PC-3 (cell line): ENCODE measurements around the gene SPAG4. TPM values are rescaled to one million over a fixed set of nuclear protein-coding genes. Genes with fewer than 3 reads are reported as not detected.

Source experiments
- ATAC-seq: fragments of 200-7000 bp; cut with Tn5 transposase; 2 replicates; pipeline ENCODE4 v1.9.1; 2020; ENCODE audit warnings: mild to moderate bottlenecking, moderate library complexity
- BruUV-seq: library from RNA; stranded (reverse); fragments of 400-500 nt; replicated peaks from 2 replicates; lab custom pipeline; 2021; lab: Mats Ljungman, UMichigan
- CTCF ChIA-PET: fragments of 300-600 bp; sonication (Branson Sonifier 250); formaldehyde crosslinking; loops from one replicate; lab custom pipeline; 2022; ENCODE audit warnings: antibody characterized with exemption; lab: Charles Lee
- POLR2A ChIA-PET: fragments of 300-600 bp; sonication (Branson Sonifier 250); formaldehyde crosslinking; loops from one replicate; lab custom pipeline; 2022; ENCODE audit warnings: antibody characterized with exemption; ENCODE audit not compliant: unreplicated experiment; lab: Charles Lee
- DNase-seq: peaks from one replicate; pipeline ENCODE4 v3.0.0-alpha.2; 2015
- H2AFZ ChIP-seq: fragments of 300-600 bp; sonication (generic); 2 replicates; pipeline ENCODE4 v1.6.0; 2016; ENCODE audit warnings: antibody characterized with exemption, low read length
- H3F3A ChIP-seq: fragments of 300-600 bp; sonication (generic); one replicate; pipeline ENCODE4 v1.6.0; 2017; ENCODE audit warnings: antibody characterized with exemption, low read length, control low read depth, mild to moderate bottlenecking; ENCODE audit not compliant: unreplicated experiment
- H3K27ac ChIP-seq: fragments of 300-600 bp; sonication (generic); 2 replicates; pipeline ENCODE4 v1.5.1; 2016; ENCODE audit warnings: mild to moderate bottlenecking, low read length
- H3K27me3 ChIP-seq: fragments of 300-600 bp; sonication (generic); 2 replicates; pipeline ENCODE4 v1.6.1; 2016; ENCODE audit warnings: low read length, mixed read lengths
- H3K36me3 ChIP-seq: fragments of 300-600 bp; sonication (generic); 2 replicates; pipeline ENCODE4 v1.6.1; 2016; ENCODE audit warnings: low read depth, mixed run types, low read length, mixed read lengths
- H3K4me1 ChIP-seq: fragments of 300-600 bp; sonication (generic); 2 replicates; pipeline ENCODE4 v1.5.1; 2016; ENCODE audit warnings: low read length; ENCODE audit not compliant: insufficient read depth
- H3K4me2 ChIP-seq: fragments of 300-600 bp; sonication (generic); 2 replicates; pipeline ENCODE4 v1.6.0; 2016; ENCODE audit warnings: low read length
- H3K4me3 ChIP-seq: fragments of 300-600 bp; sonication (generic); 2 replicates; pipeline ENCODE4 v1.5.1; 2016; ENCODE audit warnings: mild to moderate bottlenecking, low read length, mixed read lengths
- H3K79me2 ChIP-seq: fragments of 300-600 bp; sonication (generic); 2 replicates; pipeline ENCODE4 v1.6.1; 2017; ENCODE audit warnings: low read length, mixed read lengths
- H3K9ac ChIP-seq: fragments of 300-600 bp; sonication (generic); 2 replicates; pipeline ENCODE4 v1.6.0; 2016; ENCODE audit warnings: mild to moderate bottlenecking, low read length
- H3K9me2 ChIP-seq: fragments of 300-600 bp; sonication (generic); replicated peaks from 2 replicates; pipeline ENCODE4 v1.6.1; 2016; ENCODE audit warnings: mixed run types, low read length, mixed read lengths
- H3K9me3 ChIP-seq: fragments of 300-600 bp; sonication (generic); 2 replicates; pipeline ENCODE4 v1.6.1; 2016; ENCODE audit warnings: low read length, mixed read lengths
- H4K20me1 ChIP-seq: fragments of 300-600 bp; sonication (generic); 2 replicates; pipeline ENCODE4 v1.6.1; 2016; ENCODE audit warnings: low read length, mixed read lengths
- EZH2 ChIP-seq: fragments of 300-600 bp; sonication (generic); IDR thresholded peaks from one replicate; pipeline ENCODE4 v1.6.1; 2017; ENCODE audit warnings: antibody characterized with exemption, mild to moderate bottlenecking, low read length; ENCODE audit not compliant: unreplicated experiment
- EZH2phosphoT487 ChIP-seq: fragments of 300-600 bp; sonication (generic); IDR thresholded peaks from 2 replicates; pipeline ENCODE4 v1.6.1; 2018; ENCODE audit warnings: mild to moderate bottlenecking, antibody characterized with exemption, low read length, borderline replicate concordance
- intact Hi-C: fragments of 100-400 bp; cut with micrococcal nuclease; formaldehyde crosslinking; loops from 2 replicates; pipeline ENCODE4 v1.9.0; 2023
- total RNA-seq: library from RNA; depleted of rRNA; stranded (reverse); fragments of >200 nt; gene quantifications from 2 replicates; pipeline ENCODE4 v1.2.3, GENCODE V29; 2014
- TF ChIP-seq, protein P1 (sequence below): fragments of 300-600 bp; sonication (generic); conservative IDR thresholded peaks from 2 replicates; pipeline ENCODE4 v1.5.1; 2017; ENCODE audit warnings: antibody characterized with exemption, low read depth, mild to moderate bottlenecking, low read length

SPAG4 gene
- total RNA-seq, 1 experiment from 2014 or later = 9.7 TPM

DNA sequence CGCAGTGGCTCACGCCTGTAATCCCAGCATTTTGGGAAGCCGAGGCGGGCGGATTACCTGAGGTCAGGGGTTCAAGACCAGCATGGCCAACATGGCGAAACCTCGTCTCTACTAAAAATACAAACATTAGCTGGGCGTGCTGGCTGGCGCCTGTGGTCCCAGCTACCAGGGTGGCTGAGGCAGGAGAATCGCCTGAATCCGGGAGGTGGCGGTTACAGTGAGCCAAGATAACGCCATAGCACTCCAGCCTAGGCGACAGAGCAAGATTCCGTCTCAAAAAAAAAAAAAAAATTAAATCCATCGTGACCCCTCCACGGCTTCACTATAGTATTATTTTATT lies 50.3 kb downstream of the SPAG4 start:
- H3F3A ChIP-seq = no peaks in the 10 kb centered on the region
- H4K20me1 ChIP-seq = peaks cover 31% of the 10 kb centered on the region
- peaks cover 21% of the 10 kb centered on the region for H3K4me1 ChIP-seq
- peaks cover 11% of the 10 kb centered on the region; the same call in 1 of the 2 replicates for H3K36me3 ChIP-seq
- ChIA-PET POLR2A (interaction anchor here (0.6 kb wide), 1 partner anchor 17 kb away, joined by 9 read pairs; no protein-coding TSS in a partner anchor), CTCF (no interaction called here)
- H3K9ac ChIP-seq = no peak overlapping the region
- H3K9me2 ChIP-seq = no peaks in the 10 kb centered on the region
- no peak overlapping the region for H2AFZ ChIP-seq
- H3K9me3 ChIP-seq = no peaks in the 10 kb centered on the region
- no peak for DNase-seq
- BruUV-seq = no TSS peak
- TF ChIP-seq EZH2 (no peak), EZH2phosphoT487 (no peak)
- TF ChIP-seq, protein P1, sequence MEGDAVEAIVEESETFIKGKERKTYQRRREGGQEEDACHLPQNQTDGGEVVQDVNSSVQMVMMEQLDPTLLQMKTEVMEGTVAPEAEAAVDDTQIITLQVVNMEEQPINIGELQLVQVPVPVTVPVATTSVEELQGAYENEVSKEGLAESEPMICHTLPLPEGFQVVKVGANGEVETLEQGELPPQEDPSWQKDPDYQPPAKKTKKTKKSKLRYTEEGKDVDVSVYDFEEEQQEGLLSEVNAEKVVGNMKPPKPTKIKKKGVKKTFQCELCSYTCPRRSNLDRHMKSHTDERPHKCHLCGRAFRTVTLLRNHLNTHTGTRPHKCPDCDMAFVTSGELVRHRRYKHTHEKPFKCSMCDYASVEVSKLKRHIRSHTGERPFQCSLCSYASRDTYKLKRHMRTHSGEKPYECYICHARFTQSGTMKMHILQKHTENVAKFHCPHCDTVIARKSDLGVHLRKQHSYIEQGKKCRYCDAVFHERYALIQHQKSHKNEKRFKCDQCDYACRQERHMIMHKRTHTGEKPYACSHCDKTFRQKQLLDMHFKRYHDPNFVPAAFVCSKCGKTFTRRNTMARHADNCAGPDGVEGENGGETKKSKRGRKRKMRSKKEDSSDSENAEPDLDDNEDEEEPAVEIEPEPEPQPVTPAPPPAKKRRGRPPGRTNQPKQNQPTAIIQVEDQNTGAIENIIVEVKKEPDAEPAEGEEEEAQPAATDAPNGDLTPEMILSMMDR = no peak
- H3K4me2 ChIP-seq = no peak overlapping the region
- no peak for ATAC-seq
- peaks cover 42% of the 10 kb centered on the region for H3K79me2 ChIP-seq
- no peak overlapping the region for H3K27ac ChIP-seq
- no peak overlapping the region for H3K4me3 ChIP-seq
- intact Hi-C loops = loop anchor here (10.0 kb wide), 1 partner anchor 151 kb away; no protein-coding TSS in a partner anchor
- H3K27me3 ChIP-seq = no peaks in the 10 kb centered on the region

DNA sequence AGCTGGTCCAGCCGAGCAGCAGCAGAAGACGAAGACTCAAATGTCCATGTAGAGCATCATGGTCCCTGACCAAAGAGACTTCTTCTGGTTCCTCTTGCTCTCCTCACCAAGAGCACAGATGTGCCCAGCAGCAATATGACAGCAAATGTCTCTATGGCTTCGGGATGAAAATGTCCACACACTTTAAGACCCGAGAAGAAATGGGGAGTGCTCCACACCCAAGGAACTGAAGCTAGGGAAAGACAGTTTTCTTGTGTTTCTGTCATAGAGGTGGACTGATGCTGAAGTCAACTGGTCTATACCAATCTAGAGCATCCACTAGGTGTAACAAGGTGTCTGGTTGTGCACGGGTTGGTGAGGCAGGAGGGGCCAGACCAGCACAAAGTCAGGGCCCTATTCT lies 53.6 kb downstream of the SPAG4 start:
- ATAC-seq (no peak), DNase-seq (no peak)
- H3K4me3 ChIP-seq = no peak overlapping the region
- CTCF ChIA-PET = no interaction called here
- H3F3A ChIP-seq = no peaks in the 10 kb centered on the region
- intact Hi-C loops = loop anchor here (10.0 kb wide), 1 partner anchor 154 kb away; no protein-coding TSS in a partner anchor
- H3K4me1 ChIP-seq = peaks cover 4% of the 10 kb centered on the region
- no peak overlapping the region for H3K4me2 ChIP-seq
- H4K20me1 ChIP-seq = no peaks in the 10 kb centered on the region
- peaks cover 14% of the 10 kb centered on the region; the same call in 1 of the 2 replicates for H3K36me3 ChIP-seq
- no peaks in the 10 kb centered on the region for H3K9me2 ChIP-seq
- no peak overlapping the region for H3K27ac ChIP-seq
- POLR2A ChIA-PET = no interaction called here
- H3K9me3 ChIP-seq = no peaks in the 10 kb centered on the region
- no peak overlapping the region for H2AFZ ChIP-seq
- H3K27me3 ChIP-seq = no peaks in the 10 kb centered on the region
- no TSS peak for BruUV-seq
- TF ChIP-seq, protein P1 = no peak
- TF ChIP-seq EZH2 (no peak), EZH2phosphoT487 (no peak)
- no peak overlapping the region for H3K9ac ChIP-seq
- H3K79me2 ChIP-seq = peaks cover 9% of the 10 kb centered on the region

DNA sequence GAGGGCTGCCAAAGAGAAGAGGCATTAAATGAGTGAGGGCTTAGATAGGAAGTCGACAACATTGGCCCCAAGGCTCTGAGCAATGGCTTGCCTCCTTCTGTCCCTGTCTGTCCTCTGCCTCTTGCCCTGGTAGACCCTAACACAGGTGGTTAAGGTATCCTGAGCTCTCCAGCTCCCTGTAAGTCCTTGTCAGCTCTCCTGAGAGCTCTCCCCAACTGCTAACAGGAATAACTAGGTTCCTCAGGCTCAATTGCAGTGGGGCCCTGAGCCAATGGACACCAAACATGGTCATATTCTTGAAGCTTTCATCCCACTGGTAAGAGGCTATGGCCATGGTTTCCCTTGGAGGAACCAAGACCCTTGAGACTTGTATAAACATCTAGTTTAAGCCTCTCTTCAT lies 54.1 kb downstream of the SPAG4 start:
- intact Hi-C loops = loop anchor here (10.0 kb wide), 1 partner anchor 155 kb away; no protein-coding TSS in a partner anchor
- ATAC-seq = no peak
- CTCF ChIA-PET = no interaction called here

More for the DNA sequence above, 54.1 kb downstream of the SPAG4 start:
- Histone ChIP-seq H3K9me3 (no peaks in the 10 kb centered on the region), H3K79me2 (peaks cover 4% of the 10 kb centered on the region), H2AFZ (no peak overlapping the region), H3K4me3 (no peak overlapping the region), H3K4me1 (peaks cover 4% of the 10 kb centered on the region), H4K20me1 (no peaks in the 10 kb centered on the region), H3K4me2 (no peak overlapping the region), H3K27ac (no peak overlapping the region), H3K9ac (no peak overlapping the region), H3K36me3 (peaks cover 14% of the 10 kb centered on the region; the same call in 1 of the 2 replicates), H3K27me3 (no peaks in the 10 kb centered on the region), H3F3A (no peaks in the 10 kb centered on the region), H3K9me2 (no peaks in the 10 kb centered on the region)
- TF ChIP-seq EZH2 = no peak
- TF ChIP-seq, protein P1 = no peak
- TF ChIP-seq EZH2phosphoT487 = no peak
- no peak for DNase-seq
- POLR2A ChIA-PET = interaction anchor here (0.7 kb wide), 1 partner anchor 51 kb away, joined by 4 read pairs; no protein-coding TSS in a partner anchor
- no TSS peak for BruUV-seq
